A549 treated with CpdA at 1 μM for 4 hours (cell line): ENCODE results near the gene AMHR2. TPM values are rescaled to one million over a fixed set of nuclear protein-coding genes. Genes with fewer than 3 reads are reported as not detected.

Experiments used
- total RNA-seq: library from RNA; stranded (reverse); fragments of 200-300 nt; extraction: Qiagen RNA extraction; gene quantifications from 5 replicates; pipeline ENCODE4 v1.2.3, GENCODE V29; 2022; ENCODE audit warnings: low read depth

Gene AMHR2
- total RNA-seq: 1.1 to 2.7 TPM (median 1.8 TPM) in 5 replicates

DNA sequence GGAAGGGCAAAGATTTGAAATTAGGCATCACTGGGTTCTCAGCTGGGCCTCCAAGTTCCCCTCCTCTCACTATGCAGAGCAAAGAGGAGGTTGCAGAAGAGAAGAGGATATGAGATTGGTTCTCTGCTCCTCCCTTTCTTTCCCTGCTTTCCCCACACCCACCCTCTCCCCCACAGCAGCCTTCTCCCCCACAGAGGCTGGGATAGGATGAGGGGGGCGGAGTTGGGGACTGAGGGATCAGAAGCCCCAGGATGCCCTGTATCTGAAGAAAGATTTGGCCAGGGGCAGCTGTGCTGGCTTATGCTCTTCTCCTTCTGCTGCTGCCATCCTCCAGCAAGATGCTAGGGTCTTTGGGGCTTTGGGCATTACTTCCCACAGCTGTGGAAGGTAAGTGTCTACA, at the start of gene AMHR2:
Gene AMHR2, plus strand, starts transcription at position 259 of the 400 bp plus-strand sequence. Its CDS starts 80 bp downstream, at position 339.

DNA sequence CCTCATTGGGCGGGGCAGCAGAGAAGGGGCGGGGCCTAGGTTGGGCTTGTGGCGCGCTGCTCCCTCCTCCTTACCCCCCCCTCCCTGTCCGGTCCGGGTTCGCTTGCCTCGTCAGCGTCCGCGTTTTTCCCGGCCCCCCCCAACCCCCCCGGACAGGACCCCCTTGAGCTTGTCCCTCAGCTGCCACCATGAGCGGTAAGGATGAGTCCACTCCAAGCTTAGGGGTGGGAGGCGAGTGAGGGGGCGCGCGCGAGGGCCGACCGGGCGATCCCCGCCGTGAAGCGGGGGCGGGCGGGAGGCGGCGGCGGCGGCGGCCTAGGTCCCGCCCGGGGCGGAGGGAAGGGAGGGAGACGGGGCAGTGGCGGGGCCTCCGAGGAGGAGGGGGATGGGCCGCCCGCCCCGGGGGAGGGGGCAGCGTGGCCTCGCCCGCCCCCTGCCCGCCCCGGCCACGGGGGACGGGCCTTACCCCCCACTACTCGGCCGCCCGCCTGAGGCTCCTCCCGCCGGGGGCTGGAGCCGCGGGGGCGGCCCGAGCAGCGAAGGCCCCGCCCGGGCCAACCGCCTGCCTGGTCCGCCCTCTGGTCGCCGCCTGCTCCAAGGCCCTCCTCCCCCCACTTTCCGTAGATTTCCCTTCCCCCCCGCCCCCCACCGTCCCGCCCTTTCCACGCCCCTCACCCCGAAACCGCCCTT, 43.4 kb upstream of the AMHR2 start, which contains the start of gene SP1:
Gene SP1, plus strand, starts transcription at position 73 of the 690 bp plus-strand sequence. Its CDS starts 116 bp downstream, at position 189.

DNA sequence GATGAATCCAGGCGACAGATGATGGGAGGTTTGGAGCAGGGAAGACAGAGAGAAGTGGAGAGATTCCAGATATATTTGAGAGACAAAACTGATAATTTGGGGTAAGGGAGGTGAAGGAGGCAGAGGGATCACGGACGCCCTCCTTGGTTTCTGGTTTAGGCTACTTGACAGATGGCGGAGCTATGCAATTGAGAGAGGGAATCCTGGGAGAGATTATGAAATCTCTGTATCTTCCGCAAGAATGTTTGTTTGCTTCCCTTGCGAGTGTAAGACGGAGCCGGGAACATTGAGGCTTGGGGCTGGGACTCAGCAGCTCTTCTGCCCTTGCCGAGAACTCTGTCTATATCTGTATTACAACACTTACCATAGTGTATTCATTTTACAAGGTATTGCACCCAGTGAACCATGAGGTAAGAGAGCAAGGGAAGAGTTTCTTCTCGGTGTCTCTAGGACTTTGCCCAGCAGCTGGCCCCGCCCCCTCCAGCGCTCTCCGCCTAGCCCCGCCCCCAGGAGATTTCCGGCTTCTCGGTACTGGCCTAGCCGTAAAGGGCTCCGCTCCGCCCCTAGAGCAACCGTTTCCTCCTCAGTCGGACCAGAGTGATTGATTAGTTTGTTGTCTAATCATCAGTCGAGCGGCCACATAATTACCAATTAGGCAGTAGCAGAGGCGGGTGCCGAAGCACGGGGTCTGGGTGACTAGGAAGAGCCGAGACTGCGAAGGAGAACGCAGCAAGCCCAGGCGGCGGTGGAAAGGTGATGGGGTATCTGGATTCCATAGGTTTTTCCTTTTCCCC, 17.6 kb downstream of the AMHR2 start, which contains the start of gene PRR13:
Gene PRR13, plus strand, starts transcription at position 695 of the 794 bp plus-strand sequence. CDS start 981 bp downstream, outside the sequence.

DNA sequence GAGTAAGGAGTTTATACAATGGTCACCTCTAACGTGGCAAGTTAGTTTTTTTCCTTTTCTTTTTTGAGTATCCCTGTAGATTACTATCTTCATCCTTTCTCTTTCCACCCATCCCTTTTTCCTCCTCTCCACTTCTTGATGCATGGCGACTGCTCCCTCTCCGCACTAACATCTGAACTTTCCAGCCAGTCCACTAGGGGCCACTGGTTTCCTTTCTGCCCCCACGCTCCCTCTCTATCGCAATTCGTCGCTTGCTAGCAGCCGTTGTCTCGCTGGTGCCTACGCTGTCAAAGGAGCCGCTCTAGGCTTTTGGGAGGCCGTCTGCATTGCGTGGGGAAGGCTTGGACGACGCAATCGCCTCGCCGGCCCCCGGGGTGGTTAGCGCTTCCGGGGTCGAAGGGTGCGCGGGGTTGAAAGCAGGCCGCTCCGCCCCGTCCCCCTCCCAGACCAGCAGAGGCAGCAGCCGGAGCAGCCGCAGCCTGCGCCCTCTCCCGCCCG, 28.1 kb downstream of the AMHR2 start, which contains the start of gene PCBP2:
Gene PCBP2, plus strand, starts transcription at position 442 of the 498 bp plus-strand sequence. CDS start 2,699 bp downstream, outside the sequence.

Other genes starting within 250 kb of the AMHR2 start
- gene ZNF740, start 243.1 kb upstream of the AMHR2 start, total RNA-seq: 13.0 to 17.4 TPM (median 14.9 TPM) in 5 replicates
- 4.3 to 7.9 TPM (median 5.4 TPM) in 5 replicates for gene CSAD, start 242.9 kb upstream of the AMHR2 start, total RNA-seq
- gene ITGB7, start 216.6 kb upstream of the AMHR2 start, total RNA-seq: 0.29 to 0.56 TPM (median 0.45 TPM) in 5 replicates
- 25.8 to 32.8 TPM (median 30.4 TPM) in 5 replicates for gene RARG, start 191.6 kb upstream of the AMHR2 start, total RNA-seq
- gene ESPL1, start 155.6 kb upstream of the AMHR2 start, total RNA-seq: 18.7 to 21.3 TPM (median 19.6 TPM) in 5 replicates
- gene PFDN5, start 128.3 kb upstream of the AMHR2 start, total RNA-seq: 469 to 566 TPM (median 535 TPM) in 5 replicates
- gene MYG1, start 124.2 kb upstream of the AMHR2 start, total RNA-seq: 75.0 to 112 TPM (median 95.8 TPM) in 5 replicates
- gene AAAS, start 102.2 kb upstream of the AMHR2 start, total RNA-seq: 77.3 to 86.9 TPM (median 80.2 TPM) in 5 replicates
- 0.02 to 0.06 TPM in 2 of 5 replicates, not detected in the others for gene SP7, start 87.5 kb upstream of the AMHR2 start, total RNA-seq
- gene SP1, start 43.7 kb upstream of the AMHR2 start, total RNA-seq: 18.8 to 25.1 TPM (median 24.2 TPM) in 5 replicates
- 303 to 418 TPM (median 388 TPM) in 5 replicates for gene PRR13, start 17.9 kb downstream of the AMHR2 start, total RNA-seq
- gene PCBP2, start 28.2 kb downstream of the AMHR2 start, total RNA-seq: 640 to 686 TPM (median 662 TPM) in 5 replicates
- gene MAP3K12, start 75.6 kb downstream of the AMHR2 start, total RNA-seq: 13.0 to 16.5 TPM (median 14.7 TPM) in 5 replicates
- 47.6 to 65.0 TPM (median 60.5 TPM) in 5 replicates for gene TARBP2, start 77.4 kb downstream of the AMHR2 start, total RNA-seq
- not detected in 5 replicates for gene NPFF, start 83.6 kb downstream of the AMHR2 start, total RNA-seq
- 17.9 to 18.8 TPM (median 18.4 TPM) in 5 replicates for gene ATF7, start 202.5 kb downstream of the AMHR2 start, total RNA-seq